GM19035 (cell line): ENCODE data around the gene SLC2A4RG.

Source experiments
- ATAC-seq: cut with Tn5 transposase; IDR thresholded peaks from one replicate; pipeline ENCODE4 v1.9.1; 2021; ENCODE audit not compliant: unreplicated experiment

Gene SLC2A4RG

GRCh38 chr20:63698739-63699465 is 40.7 kb upstream of the SLC2A4RG start:
- ATAC-seq: no peak

DNA sequence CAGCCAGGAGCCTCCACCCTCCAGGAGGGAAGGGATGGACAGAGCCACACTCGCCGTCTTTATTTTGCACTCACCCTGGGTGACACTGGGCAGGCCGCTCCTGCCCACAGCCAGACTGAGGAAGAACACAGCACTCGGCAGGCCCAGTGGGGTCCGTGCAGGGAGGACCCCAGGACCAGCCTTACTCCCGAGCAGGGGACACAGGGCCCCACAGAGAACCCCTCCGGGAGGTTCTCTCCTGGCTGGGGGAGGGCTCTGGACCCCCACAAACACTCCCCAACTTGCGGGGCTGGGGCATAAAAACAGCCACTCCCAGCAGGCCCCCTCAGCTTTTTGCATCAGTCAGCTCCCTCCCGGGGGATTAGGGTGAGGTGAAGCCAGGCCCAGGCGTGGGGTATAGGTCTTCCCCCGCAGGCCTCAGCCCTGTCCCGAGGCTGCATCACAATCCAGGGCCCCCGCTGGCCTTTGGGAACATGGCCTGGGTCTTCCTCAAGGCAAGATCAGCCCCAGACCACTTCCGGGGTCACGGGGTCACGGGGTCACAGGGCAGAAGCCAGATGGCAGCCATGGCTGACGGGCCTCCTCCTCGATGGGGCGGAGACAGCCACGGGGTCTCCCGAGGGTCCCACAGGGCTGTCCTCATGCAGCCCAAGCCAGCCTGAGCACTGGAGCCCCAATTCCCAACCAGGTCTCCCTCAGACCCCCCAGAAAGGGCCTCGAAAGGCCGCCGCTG is 39.9 kb upstream of the SLC2A4RG start:
- ATAC-seq: no peak

DNA sequence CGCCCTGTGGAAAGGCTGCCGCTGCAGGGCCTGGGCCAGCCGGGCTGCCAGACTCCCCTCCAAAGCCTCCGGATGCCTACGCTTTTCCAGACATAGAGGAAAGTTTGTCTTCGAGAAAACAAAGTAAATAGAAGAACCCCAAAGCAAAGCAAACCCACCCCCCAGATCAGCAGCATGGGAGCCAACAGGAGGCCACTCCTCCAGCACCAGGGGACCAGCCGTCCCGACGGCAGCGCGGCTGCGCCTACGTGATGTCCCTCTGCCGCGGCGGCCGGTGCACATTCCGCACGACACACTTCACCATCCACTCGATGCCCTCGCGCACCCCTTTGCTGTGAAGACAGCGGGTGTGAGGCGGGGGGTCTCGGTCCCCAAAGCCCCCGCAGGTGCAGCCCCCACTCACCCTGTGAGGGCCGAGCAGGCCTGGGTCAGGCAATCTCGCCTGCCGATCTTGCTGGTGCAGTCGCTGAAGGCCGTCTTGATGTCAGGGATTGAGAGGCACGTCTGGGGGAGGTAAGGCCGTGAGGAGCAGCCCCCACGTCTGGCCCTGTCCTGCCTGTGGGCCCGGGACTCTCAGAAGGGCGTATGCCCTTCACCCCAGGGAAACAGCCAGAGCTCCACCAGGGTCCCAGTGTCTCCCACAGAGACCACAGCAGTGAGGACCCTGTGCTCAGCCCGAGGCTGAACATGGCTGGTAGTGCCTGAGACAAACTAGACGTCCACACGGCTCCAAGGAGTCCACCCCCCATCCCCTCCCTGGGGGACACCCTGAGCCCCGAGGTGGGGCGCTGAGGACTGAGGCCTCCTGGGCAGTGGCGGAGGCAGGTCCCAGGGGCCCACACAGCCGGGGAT is 39.2 kb upstream of the SLC2A4RG start:
- ATAC-seq: no peak

DNA sequence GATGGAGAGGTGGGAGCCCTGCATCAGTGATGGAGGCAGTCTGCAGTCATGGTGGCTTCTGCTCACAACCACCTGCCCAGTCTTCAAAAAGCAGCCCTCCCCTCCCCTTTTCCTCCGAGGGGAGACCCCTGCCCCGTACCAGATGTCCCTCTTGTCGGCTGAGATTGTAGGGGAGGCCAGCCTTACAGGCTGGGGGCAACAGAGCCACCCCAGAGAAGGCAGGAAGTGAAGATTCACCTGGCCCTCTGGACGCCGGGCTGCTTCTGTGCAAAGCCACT is 38.6 kb upstream of the SLC2A4RG start:
- no peak for ATAC-seq

- no peak for ATAC-seq
Measured at GRCh38 chr20:63701329-63702035, 38.1 kb upstream of the SLC2A4RG start.

GRCh38 chr20:63702036-63702665 is 37.4 kb upstream of the SLC2A4RG start:
- no peak for ATAC-seq

- no peak for ATAC-seq
Measured at GRCh38 chr20:63702751-63703470, 36.7 kb upstream of the SLC2A4RG start.

- ATAC-seq: no peak
Measured at GRCh38 chr20:63703471-63703975, 36.1 kb upstream of the SLC2A4RG start.

- no peak for ATAC-seq
Measured at GRCh38 chr20:63703976-63704748, 35.4 kb upstream of the SLC2A4RG start.

GRCh38 chr20:63704749-63705117 is 34.8 kb upstream of the SLC2A4RG start:
- no peak for ATAC-seq

DNA sequence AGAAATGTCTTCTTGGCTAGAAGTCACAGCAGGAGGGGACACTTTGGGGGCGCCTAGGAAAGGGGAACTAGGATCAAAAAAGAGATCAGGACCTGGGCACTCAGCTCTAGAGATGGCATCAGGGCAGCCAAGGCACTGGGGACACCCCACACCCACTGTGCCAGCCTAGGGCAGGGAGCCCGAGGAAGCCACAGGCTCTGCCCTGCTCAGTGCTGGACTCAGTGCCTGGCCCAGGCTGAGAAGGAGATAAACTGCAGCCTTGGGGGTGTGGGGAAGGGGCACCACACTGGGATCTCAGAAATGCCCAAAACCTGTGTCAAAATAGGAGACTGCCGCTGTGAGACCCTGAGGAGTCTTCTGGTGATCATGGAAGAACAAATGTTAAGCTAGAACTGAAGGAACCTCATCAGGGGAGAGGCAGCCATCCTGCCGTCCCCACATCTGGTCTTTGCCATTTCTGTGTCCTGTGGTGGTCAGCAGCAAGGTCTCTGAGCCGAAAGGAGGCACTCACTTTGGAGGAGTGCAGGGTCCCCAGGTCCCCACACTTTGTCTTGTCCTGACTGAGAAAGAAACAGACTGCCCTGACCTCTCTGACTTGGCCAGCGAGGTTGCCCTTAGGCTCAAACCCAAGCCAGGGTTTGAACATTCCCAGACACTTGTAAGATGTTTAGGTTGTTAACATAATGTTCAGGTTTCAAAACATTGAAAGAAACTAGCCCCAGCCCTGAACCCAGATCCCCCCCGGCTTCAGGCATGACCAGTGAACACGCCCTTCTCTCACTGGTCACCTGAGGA is 34.1 kb upstream of the SLC2A4RG start:
- no peak for ATAC-seq

DNA sequence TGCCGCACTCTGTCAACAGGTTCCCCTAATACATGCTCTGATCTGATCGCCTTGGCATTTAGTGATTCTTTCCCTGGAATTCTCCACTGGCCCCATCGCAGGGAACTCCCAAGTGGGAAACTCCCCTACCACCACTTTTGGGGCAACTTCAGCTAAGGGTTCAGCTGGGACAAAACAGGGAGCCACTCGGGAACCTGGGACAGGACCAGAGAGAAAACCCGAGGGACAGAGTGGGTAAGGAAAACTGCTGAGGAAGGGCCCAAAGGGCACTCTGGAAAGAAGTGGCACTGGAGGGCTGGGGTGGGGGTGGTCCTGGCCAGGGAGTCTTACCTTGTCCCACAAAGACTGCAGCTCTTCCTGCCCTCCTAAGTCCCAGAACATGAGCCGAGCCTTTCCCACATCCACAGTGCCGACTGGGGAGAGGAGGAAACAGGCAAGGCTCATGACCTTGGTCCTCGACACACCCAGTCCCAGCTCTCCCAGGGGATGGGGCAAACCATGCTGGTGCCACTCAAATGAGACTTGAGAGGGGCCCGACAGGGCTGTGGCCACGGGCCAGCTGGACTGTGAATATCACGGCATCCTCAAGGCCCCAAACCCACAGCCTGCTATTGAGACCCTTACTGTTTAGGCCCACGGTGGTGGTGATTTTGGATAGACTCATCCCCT is 33.4 kb upstream of the SLC2A4RG start:
- no peak for ATAC-seq

DNA sequence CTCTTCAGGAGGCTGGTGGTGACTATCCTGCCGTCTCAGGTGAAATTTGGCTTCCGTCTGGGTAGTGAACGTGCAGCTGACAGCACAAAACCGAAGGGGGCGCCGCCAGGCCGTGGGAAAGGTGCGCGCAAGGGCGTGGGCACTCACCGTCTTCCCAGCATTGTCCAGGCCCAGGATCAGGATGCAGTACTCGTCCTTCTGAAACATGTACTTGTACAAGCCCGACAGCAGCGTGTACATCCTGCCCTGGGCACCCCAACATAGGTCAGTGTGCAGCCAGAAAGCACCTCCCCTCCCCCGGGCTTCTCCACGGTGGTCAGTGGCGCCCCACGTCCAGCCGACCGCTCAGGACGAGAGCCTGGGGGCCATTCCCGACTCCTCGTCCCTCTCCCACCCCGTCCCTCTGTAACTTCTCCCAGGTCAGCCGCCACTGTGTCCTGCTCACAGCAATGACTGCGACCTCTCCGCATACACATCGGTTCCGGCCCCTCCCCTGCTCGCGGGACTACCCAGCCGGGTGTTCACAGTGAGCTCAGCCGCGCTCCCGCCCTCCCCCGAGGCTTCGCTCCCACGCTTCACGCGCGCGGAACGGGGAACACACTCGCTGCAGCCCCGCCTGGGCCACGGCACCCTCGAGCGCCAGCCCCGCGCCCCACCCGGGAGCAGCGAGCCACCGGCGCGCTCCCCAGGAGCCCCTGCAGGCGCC is 32.6 kb upstream of the SLC2A4RG start:
- peak; percentile 33 for ATAC-seq

DNA sequence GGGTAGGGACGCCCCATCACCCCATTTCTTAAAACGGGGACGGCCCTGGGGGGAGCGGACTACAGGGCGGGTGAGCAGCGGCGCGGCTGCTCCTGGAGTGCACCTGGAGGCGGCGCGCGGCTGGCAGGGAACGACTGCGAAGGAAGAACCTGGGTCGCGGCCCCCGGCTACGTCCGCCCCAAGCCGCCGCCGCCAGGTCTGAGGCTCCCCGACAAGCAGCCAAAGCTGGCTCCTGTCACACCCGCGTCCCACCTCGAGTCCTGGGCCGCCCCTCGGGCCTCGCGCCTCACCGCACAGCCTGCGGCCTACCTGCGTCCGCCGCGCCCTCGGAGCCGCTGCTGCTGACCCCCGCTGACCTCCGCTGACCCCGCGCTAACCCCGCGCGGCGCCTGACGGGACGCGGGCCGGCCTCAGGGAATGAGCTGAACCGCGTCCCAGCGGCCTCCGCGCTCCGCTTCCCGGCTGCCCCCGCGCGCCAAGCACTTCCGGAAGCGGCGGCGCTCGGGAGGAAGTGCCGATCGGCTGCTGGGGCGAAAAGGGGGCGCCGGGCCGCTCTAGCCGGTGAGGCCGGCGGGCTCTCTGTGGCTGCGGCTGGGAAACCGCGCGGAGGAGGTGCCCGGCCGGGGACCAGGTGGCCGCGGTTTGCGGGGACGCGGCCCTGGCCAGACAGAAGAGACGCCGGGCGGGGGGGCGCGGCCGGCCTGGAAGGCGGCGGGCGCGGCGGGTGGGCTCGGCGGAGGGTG is 31.8 kb upstream of the SLC2A4RG start, which contains the start of the genes ARFRP1 and ZGPAT:
Gene ARFRP1 (minus strand): TSS at position 419 of the 743 bp plus-strand sequence. CDS start 885 bp downstream, outside the sequence.
Gene ZGPAT (plus strand): TSS at position 482 of the 743 bp plus-strand sequence. CDS start 542 bp downstream, outside the sequence.
- ATAC-seq: peak; percentile 68

GRCh38 chr20:63708301-63709148 is 31.1 kb upstream of the SLC2A4RG start:
- ATAC-seq: peak; percentile 17
